PC-9 (cell line): ENCODE data around the gene MID2. TPM values are rescaled to one million over a fixed set of nuclear protein-coding genes. Genes with fewer than 3 reads are reported as not detected.

Source experiments
- BruUV-seq: library from RNA; stranded (reverse); fragments of 400-500 nt; replicated peaks from 2 replicates; lab custom pipeline; 2021; lab: Mats Ljungman, UMichigan
- CTCF ChIA-PET: fragments of 300-600 bp; sonication (Branson Sonifier 250); formaldehyde crosslinking; loops from one replicate; lab custom pipeline; 2022; ENCODE audit warnings: antibody characterized with exemption; lab: Charles Lee
- POLR2A ChIA-PET: fragments of 300-600 bp; sonication (Branson Sonifier 250); formaldehyde crosslinking; loops from one replicate; lab custom pipeline; 2022; ENCODE audit warnings: antibody characterized with exemption; ENCODE audit not compliant: unreplicated experiment; lab: Charles Lee
- DNase-seq, 2 experiments: peaks; one replicate each; pipeline versions ENCODE4 v3.0.0 to v3.0.0-alpha.2; 2015 to 2022; ENCODE audit warnings: mixed read lengths in 1 of 2
- H2AFZ ChIP-seq: fragments of 200-600 bp; sonication (generic); 2 replicates; pipeline ENCODE4 v1.8.1; 2017; ENCODE audit warnings: antibody characterized with exemption
- H3F3A ChIP-seq: fragments of 200-600 bp; sonication (generic); 2 replicates; pipeline ENCODE4 v1.8.1; 2017; ENCODE audit warnings: antibody characterized with exemption, mild to moderate bottlenecking, low read depth; ENCODE audit not compliant: insufficient read depth
- H3K27ac ChIP-seq: fragments of 200-600 bp; sonication (generic); 2 replicates; pipeline ENCODE4 v1.6.1; 2016; ENCODE audit warnings: mixed run types
- H3K27me3 ChIP-seq: fragments of 200-600 bp; sonication (generic); 2 replicates; pipeline ENCODE4 v1.6.1; 2016; ENCODE audit warnings: low read depth, mixed run types; ENCODE audit not compliant: insufficient read depth
- H3K36me3 ChIP-seq: fragments of 200-600 bp; sonication (generic); 2 replicates; pipeline ENCODE4 v1.6.1; 2016; ENCODE audit warnings: low read depth, mixed run types
- H3K4me1 ChIP-seq: fragments of 200-600 bp; sonication (generic); replicated peaks from 2 replicates; pipeline ENCODE4 v1.6.1; 2016; ENCODE audit warnings: mixed run types; ENCODE audit not compliant: insufficient read depth
- H3K4me2 ChIP-seq: fragments of 200-600 bp; sonication (generic); 2 replicates; pipeline ENCODE4 v1.6.1; 2017; ENCODE audit warnings: mixed run types
- H3K4me3 ChIP-seq: fragments of 200-600 bp; sonication (generic); 2 replicates; pipeline ENCODE4 v1.6.1; 2016; ENCODE audit warnings: mixed run types
- H3K79me2 ChIP-seq: fragments of 200-600 bp; sonication (generic); 2 replicates; pipeline ENCODE4 v1.6.1; 2017; ENCODE audit warnings: low read depth, mixed run types
- H3K9me2 ChIP-seq: fragments of 200-600 bp; sonication (generic); 2 replicates; pipeline ENCODE4 v1.8.1; 2017; ENCODE audit warnings: mild to moderate bottlenecking; ENCODE audit not compliant: insufficient read depth
- H3K9me3 ChIP-seq: fragments of 200-600 bp; sonication (generic); 2 replicates; pipeline ENCODE4 v1.8.1; 2016; ENCODE audit warnings: low read depth; ENCODE audit not compliant: insufficient read depth
- H4K20me1 ChIP-seq: fragments of 200-600 bp; sonication (generic); 2 replicates; pipeline ENCODE4 v1.8.1; 2017; ENCODE audit not compliant: insufficient read depth
- CTCF ChIP-seq: fragments of 200-600 bp; sonication (generic); conservative IDR thresholded peaks from 2 replicates; pipeline ENCODE4 v1.6.1; 2017; ENCODE audit warnings: mixed run types, antibody characterized with exemption, mild to moderate bottlenecking, moderate library complexity
- EZH2 ChIP-seq: fragments of 200-600 bp; sonication (generic); IDR thresholded peaks from 2 replicates; pipeline ENCODE4 v1.8.0; 2017; ENCODE audit warnings: antibody characterized with exemption, low read depth
- intact Hi-C: fragments of 100-400 bp; cut with micrococcal nuclease; formaldehyde crosslinking; loops from one replicate; pipeline ENCODE4 v1.10.0; 2022; ENCODE audit not compliant: unreplicated experiment
- total RNA-seq: library from RNA; stranded (reverse); gene quantifications from 2 replicates; pipeline ENCODE4 v1.2.3, GENCODE V29; 2021

Gene MID2
- total RNA-seq, 1 experiment from 2014 or later = 1.0 TPM

GRCh38 chrX:107777536-107777832 lies 48.2 kb upstream of the MID2 start, which contains the start of gene NCBP2L:
NCBP2L (plus strand) TSS chrX:107777733; CDS start chrX:107794221, 16,488 bp downstream.
- no peak for DNase-seq
- Histone ChIP-seq H2AFZ (no peak within 1 kb of the TSS), H3K9me2 (no peaks in the 10 kb centered on the region), H3K79me2 (no peaks in the 10 kb centered on the region), H3K9me3 (no peaks in the 10 kb centered on the region), H3K4me3 (peak within 1 kb of the TSS; percentile 43; the same call in 1 of the 2 replicates), H3K27me3 (no peaks in the 10 kb centered on the region), H3K36me3 (no peaks in the 10 kb centered on the region), H3K4me1 (peaks cover 37% of the 10 kb centered on the region), H3K4me2 (peak within 1 kb of the TSS; percentile 83), H4K20me1 (no peaks in the 10 kb centered on the region), H3K27ac (no peak within 1 kb of the TSS), H3F3A (0 out of 2 replicates have a peak, but pooled peaks cover 5% of the 10 kb centered on the region)
- ChIA-PET POLR2A (no interaction called here), CTCF (interaction anchor here (0.6 to 3.0 kb wide), 7 partner anchors 16 to 124 kb away, joined by 3 to 33 read pairs (median 10); no protein-coding TSS in a partner anchor)
- intact Hi-C loops = loop anchor here (1.0 to 5.0 kb wide), 7 partner anchors 118 to 885 kb away; no protein-coding TSS in a partner anchor
- no TSS peak for BruUV-seq
- no peak for TF ChIP-seq CTCF
- TF ChIP-seq EZH2 = no peak

GRCh38 chrX:107780525-107780924 lies 45.1 kb upstream of the MID2 start:
- peaks cover 10% of the 10 kb centered on the region for H3K4me1 ChIP-seq
- H3K9me2 ChIP-seq = no peaks in the 10 kb centered on the region
- CTCF ChIA-PET = interaction anchor here (0.7 kb wide), 1 partner anchor 905 kb away, joined by 4 read pairs; no protein-coding TSS in a partner anchor
- no peaks in the 10 kb centered on the region for H3K79me2 ChIP-seq
- H2AFZ ChIP-seq = no peak overlapping the region
- BruUV-seq = no TSS peak
- no peak for DNase-seq
- no peak overlapping the region for H3K4me3 ChIP-seq
- H3F3A ChIP-seq = 0 out of 2 replicates have a peak, but pooled peaks cover 5% of the 10 kb centered on the region
- H3K36me3 ChIP-seq = no peaks in the 10 kb centered on the region
- intact Hi-C loops = no loop called here
- no peaks in the 10 kb centered on the region for H3K27me3 ChIP-seq
- no peak overlapping the region for H3K27ac ChIP-seq
- no peaks in the 10 kb centered on the region for H3K9me3 ChIP-seq
- H4K20me1 ChIP-seq = no peaks in the 10 kb centered on the region
- POLR2A ChIA-PET = no interaction called here
- no peak overlapping the region for H3K4me2 ChIP-seq
- TF ChIP-seq CTCF (no peak), EZH2 (no peak)

GRCh38 chrX:107787827-107788226 lies 37.8 kb upstream of the MID2 start:
- H3K4me3 ChIP-seq = no peak overlapping the region
- H3K9me2 ChIP-seq = no peaks in the 10 kb centered on the region
- BruUV-seq = no TSS peak
- no peaks in the 10 kb centered on the region for H3K79me2 ChIP-seq
- no peaks in the 10 kb centered on the region for H3K4me1 ChIP-seq
- POLR2A ChIA-PET = no interaction called here
- no peak overlapping the region for H2AFZ ChIP-seq
- no peak for TF ChIP-seq CTCF
- TF ChIP-seq EZH2 = no peak
- H3K27me3 ChIP-seq = no peaks in the 10 kb centered on the region
- DNase-seq = no peak
- intact Hi-C loops = no loop called here
- H3K9me3 ChIP-seq = no peaks in the 10 kb centered on the region
- no peaks in the 10 kb centered on the region for H3F3A ChIP-seq
- H4K20me1 ChIP-seq = no peaks in the 10 kb centered on the region
- no peak overlapping the region for H3K4me2 ChIP-seq
- CTCF ChIA-PET = no interaction called here
- no peaks in the 10 kb centered on the region for H3K36me3 ChIP-seq
- H3K27ac ChIP-seq = no peak overlapping the region
